D721Med (cell line): ENCODE measurements around the gene NT5C1A.

ENCODE experiments used
- DNase-seq: peaks from one replicate; pipeline ENCODE4 v3.0.0; 2011; ENCODE audit warnings: low spot score; ENCODE audit not compliant: insufficient read length
- FAIRE-seq: peaks from 2 replicates; lab custom pipeline; 2011; peaks lifted over from hg19 to GRCh38; lab: Jason Lieb, UNC
- TF ChIP-seq, protein P1 (sequence below): IDR thresholded peaks from 2 replicates; pipeline ENCODE4 v1.5.1; 2012; ENCODE audit warnings: mild to moderate bottlenecking, control low read depth; ENCODE audit not compliant: insufficient read depth; ENCODE audit errors: missing control alignments

The NT5C1A gene

DNA sequence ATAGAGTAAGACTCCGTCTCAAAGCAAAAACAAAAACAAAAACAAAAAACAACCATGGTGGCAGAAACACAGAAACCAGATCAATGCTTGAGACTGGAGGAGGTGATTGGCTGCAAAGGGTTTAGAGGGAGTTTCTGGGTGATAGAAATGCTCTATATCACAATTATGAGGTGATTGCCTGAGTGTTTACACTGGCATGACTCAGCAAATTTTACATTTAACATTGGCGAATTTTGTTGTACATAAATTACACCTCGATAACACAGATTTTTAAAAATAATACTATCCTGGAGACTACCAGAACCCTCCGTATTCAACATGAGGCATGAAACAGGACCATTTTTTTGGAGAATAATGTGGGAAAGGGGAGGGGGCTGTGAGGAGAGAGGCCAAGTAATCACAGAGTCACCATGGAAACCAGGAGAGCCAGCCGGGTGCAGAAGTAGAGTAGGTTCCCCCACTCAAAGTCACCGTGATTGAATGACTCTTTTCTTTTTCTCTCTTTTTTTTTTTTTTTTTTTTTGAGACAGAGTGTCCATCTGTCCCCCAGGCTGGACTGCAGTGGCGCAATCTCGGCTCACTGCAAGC is 56.7 kb downstream of the NT5C1A start:
- no peak for FAIRE-seq
- DNase-seq: no peak
- TF ChIP-seq, protein P1, sequence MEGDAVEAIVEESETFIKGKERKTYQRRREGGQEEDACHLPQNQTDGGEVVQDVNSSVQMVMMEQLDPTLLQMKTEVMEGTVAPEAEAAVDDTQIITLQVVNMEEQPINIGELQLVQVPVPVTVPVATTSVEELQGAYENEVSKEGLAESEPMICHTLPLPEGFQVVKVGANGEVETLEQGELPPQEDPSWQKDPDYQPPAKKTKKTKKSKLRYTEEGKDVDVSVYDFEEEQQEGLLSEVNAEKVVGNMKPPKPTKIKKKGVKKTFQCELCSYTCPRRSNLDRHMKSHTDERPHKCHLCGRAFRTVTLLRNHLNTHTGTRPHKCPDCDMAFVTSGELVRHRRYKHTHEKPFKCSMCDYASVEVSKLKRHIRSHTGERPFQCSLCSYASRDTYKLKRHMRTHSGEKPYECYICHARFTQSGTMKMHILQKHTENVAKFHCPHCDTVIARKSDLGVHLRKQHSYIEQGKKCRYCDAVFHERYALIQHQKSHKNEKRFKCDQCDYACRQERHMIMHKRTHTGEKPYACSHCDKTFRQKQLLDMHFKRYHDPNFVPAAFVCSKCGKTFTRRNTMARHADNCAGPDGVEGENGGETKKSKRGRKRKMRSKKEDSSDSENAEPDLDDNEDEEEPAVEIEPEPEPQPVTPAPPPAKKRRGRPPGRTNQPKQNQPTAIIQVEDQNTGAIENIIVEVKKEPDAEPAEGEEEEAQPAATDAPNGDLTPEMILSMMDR: no peak

DNA sequence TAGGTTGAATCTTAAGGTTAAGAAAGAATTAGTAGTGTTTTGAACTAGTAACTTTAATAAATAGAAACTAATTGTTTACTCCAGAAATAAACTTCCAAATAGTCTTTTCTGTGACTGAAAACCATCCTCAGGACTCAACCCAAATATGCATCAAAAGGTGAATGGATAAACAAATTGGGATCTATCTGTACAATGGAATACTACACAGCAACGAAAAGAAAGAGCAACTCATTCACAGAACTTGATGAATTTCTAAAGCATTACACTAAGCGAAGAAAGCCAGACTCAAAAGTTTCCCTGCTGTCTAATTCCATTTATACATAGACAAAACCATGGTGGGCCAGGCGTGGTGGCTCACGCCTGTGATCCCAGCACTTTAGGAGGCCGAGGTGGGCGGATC is 57.4 kb downstream of the NT5C1A start:
- DNase-seq (no peak), FAIRE-seq (no peak)
- TF ChIP-seq, protein P1: no peak

DNA sequence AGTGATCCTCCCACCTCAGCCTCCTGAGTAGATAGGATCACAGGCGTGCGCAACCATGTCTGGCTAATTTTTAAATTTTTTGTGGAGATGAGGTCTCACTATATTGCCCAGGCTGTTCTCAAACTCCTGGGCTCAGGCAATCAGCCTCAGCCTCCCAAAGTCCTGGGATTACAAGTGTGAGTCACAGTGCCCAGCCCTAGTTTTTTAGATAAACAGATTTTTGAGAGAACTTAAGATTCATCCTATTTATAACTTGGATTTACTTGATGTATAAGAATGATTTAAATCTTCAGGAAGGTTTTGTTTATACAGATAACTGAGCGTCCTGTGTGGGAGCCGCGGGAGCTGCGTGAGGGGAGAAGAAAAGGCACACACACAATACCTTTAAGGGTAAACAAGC is 58.7 kb downstream of the NT5C1A start:
- FAIRE-seq (no peak), DNase-seq (no peak)
- TF ChIP-seq, protein P1: no peak

DNA sequence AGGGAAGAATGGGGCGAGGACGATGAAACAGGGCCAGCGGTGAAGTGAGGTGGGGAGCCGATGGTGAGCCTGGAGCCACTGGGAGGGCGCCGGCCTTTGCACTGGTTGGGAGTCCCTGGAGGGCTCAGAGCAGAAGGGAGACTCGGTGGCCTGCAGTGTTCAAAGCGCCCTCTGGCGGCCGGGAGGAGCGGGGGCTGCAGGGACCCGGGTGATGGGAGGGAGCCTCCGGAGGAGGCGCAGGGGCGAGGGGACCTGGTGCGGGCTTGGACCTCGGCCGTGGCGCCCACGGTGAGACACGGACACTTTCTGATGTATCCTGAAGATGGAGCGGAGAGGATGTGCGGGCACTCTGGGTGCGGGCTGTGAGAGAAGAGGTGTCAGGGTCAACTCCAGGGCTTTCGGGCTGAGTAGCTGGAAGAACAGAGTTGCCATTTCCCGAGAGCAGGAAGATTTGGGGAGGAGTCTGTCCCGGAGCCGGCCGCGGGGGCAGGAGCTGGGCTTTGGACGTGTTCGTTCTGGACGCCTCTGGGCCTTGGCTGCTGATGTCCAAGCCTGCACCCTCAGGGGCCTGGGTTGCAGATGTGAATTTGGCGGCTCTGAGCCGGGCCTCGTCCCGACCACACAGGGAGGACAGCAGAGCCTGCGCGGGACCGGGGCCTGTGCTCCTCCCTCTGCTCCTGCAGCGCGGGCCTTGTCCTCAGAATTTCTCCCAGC is 62.1 kb downstream of the NT5C1A start:
- no peak for FAIRE-seq
- TF ChIP-seq, protein P1: peak; percentile 26
- DNase-seq: peak; percentile 57
